K562 (cell line): Measurements from ENCODE around the gene MASP1. TPM values are rescaled to one million over a fixed set of nuclear protein-coding genes. Genes with fewer than 3 reads are reported as not detected.

Experiments
- ATAC-seq: fragments of 200-7000 bp; cut with Tn5 transposase; 3 replicates; pipeline ENCODE4 v1.9.1; 2020; ENCODE audit warnings: moderate library complexity
- BruUV-seq: library from RNA; stranded (reverse); fragments of 400-500 nt; replicated peaks from 2 replicates; lab custom pipeline; 2021; lab: Mats Ljungman, UMichigan
- CTCF ChIA-PET: fragments of 300-600 bp; formaldehyde crosslinking; extraction: SDS; loops from one replicate; lab custom pipeline; 2021; ENCODE audit warnings: low intra/inter-chr PET ratio; lab: Yijun Ruan, JAX
- POLR2A ChIA-PET: fragments of 300-600, 350-650 bp; sonication (Branson Sonifier 250); formaldehyde crosslinking; extraction: SDS; loops from one replicate; lab custom pipeline; 2021; ENCODE audit warnings: antibody characterized with exemption, inconsistent platforms; lab: Yijun Ruan, JAX
- DNase-seq, 4 experiments: peaks; one replicate each; pipeline versions ENCODE4 v3.0.0 to v3.0.0-alpha.2; 2011 to 2018; ENCODE audit warnings: low spot score in 3 of 4, mixed read lengths in 3 of 4; ENCODE audit errors: extremely low read depth in 1 of 4
- FAIRE-seq: peaks from 2 replicates; lab custom pipeline; 2011; peaks lifted over from hg19 to GRCh38; lab: Jason Lieb, UNC
- H2AFZ ChIP-seq: 2 replicates; pipeline ENCODE4 v1.6.0; 2011; ENCODE audit warnings: low read depth, low read length, control low read depth, inconsistent platforms
- H3K27ac ChIP-seq: fragments of 200-600 bp; 3 replicates; pipeline ENCODE4 v1.8.0; 2011; ENCODE audit warnings: low read depth, mild to moderate bottlenecking, control low read depth, inconsistent platforms, low read length, moderate library complexity, mixed read lengths; ENCODE audit errors: extremely low read depth
- H3K27me3 ChIP-seq, 2 experiments: fragments of 300-600 bp in 1 of 2; 2 replicates in 1 of 2; 3 replicates in 1 of 2; pipeline versions ENCODE4 v1.6.0 to v1.8.0; 2011; ENCODE audit warnings: inconsistent platforms in 2 of 2, low read length in 2 of 2, mild to moderate bottlenecking in 1 of 2, mixed read lengths in 1 of 2, moderate library complexity in 1 of 2; ENCODE audit not compliant: control insufficient read depth in 2 of 2, insufficient read depth in 2 of 2
- H3K36me3 ChIP-seq: fragments of 300-600 bp; 3 replicates; pipeline ENCODE4 v1.8.0; 2011; ENCODE audit warnings: mild to moderate bottlenecking, low read length, inconsistent platforms; ENCODE audit not compliant: control insufficient read depth, insufficient read depth
- H3K4me1 ChIP-seq, 2 experiments: fragments of 200-600 bp in 1 of 2; replicated peaks in 1 of 2; 2 replicates in 1 of 2; 3 replicates in 1 of 2; pipeline versions ENCODE4 v1.5.1 to v1.8.0; 2011; ENCODE audit warnings: inconsistent platforms in 2 of 2, low read length in 2 of 2, mild to moderate bottlenecking in 1 of 2, mixed read lengths in 1 of 2, moderate library complexity in 1 of 2; ENCODE audit not compliant: control insufficient read depth in 2 of 2, insufficient read depth in 2 of 2
- H3K4me2 ChIP-seq: 2 replicates; pipeline ENCODE4 v1.6.1; 2011; ENCODE audit warnings: low read length, control low read depth, inconsistent platforms, mixed read lengths; ENCODE audit not compliant: insufficient read depth
- H3K4me3 ChIP-seq: fragments of 200-600 bp; sonication (generic), shearing (Covaris generic); 2 replicates; pipeline ENCODE4 v1.5.1; 2016; ENCODE audit warnings: control low read depth, inconsistent platforms
- H3K79me2 ChIP-seq: fragments of 200-600 bp; 3 replicates; pipeline ENCODE4 v1.8.0; 2011; ENCODE audit warnings: low read length, inconsistent platforms; ENCODE audit not compliant: control insufficient read depth, insufficient read depth
- H3K9ac ChIP-seq, 2 experiments: 2 replicates each; pipeline versions ENCODE4 v1.6.0 to v1.6.1; 2011; ENCODE audit warnings: low read depth in 2 of 2, low read length in 2 of 2, control low read depth in 1 of 2, inconsistent platforms in 1 of 2, mild to moderate bottlenecking in 1 of 2, mixed read lengths in 1 of 2; ENCODE audit not compliant: insufficient read depth in 1 of 2
- H3K9me1 ChIP-seq: one replicate; pipeline ENCODE4 v1.6.0; 2011; ENCODE audit warnings: inconsistent platforms, mild to moderate bottlenecking, low read length, moderate library complexity; ENCODE audit not compliant: control insufficient read depth, insufficient read depth
- H3K9me3 ChIP-seq: replicated peaks from 2 replicates; pipeline ENCODE4 v1.5.1; 2011; ENCODE audit warnings: low read depth, low read length, inconsistent platforms; ENCODE audit not compliant: control insufficient read depth, insufficient read depth
- H4K20me1 ChIP-seq: replicated peaks from 2 replicates; pipeline ENCODE4 v1.6.1; 2011; ENCODE audit warnings: low read length, inconsistent platforms, mixed read lengths; ENCODE audit not compliant: control insufficient read depth, insufficient read depth
- COPS2 ChIP-seq: fragments of 450-650 bp; conservative IDR thresholded peaks from 2 replicates; pipeline ENCODE4 v1.6.1; 2016; ENCODE audit warnings: mild to moderate bottlenecking, moderate library complexity
- GABPA ChIP-seq: fragments of 200-800 bp; sonication (Bioruptor generic); conservative IDR thresholded peaks from 2 replicates; pipeline ENCODE4 v1.6.1; 2016; ENCODE audit warnings: low read depth, missing genetic modification characterization, missing compliant biosample characterization
- HBP1 ChIP-seq: fragments of 450-650 bp; formaldehyde crosslinking; IDR thresholded peaks from 2 replicates; pipeline ENCODE4 v1.4.0; 2022; ENCODE audit warnings: missing genetic modification characterization
- HCFC1 ChIP-seq: IDR thresholded peaks from 2 replicates; pipeline ENCODE4 v1.6.1; 2012; ENCODE audit warnings: low read depth, low read length, improper control_type of control experiment
- HLTF ChIP-seq: fragments of 450-650 bp; IDR thresholded peaks from 2 replicates; pipeline ENCODE4 v1.6.1; 2016
- KLF10 ChIP-seq: fragments of 250-450 bp; sonication (Bioruptor Pico); IDR thresholded peaks from 2 replicates; pipeline ENCODE4 v1.6.1; 2021; ENCODE audit warnings: matching md5 sums
- RB1 ChIP-seq: fragments of 450-650 bp; IDR thresholded peaks from 2 replicates; pipeline ENCODE4 v1.6.1; 2017; ENCODE audit warnings: low read depth, mild to moderate bottlenecking
- RBM22 ChIP-seq: fragments of 200-400 bp; formaldehyde crosslinking; IDR thresholded peaks from 2 replicates; pipeline ENCODE4 v1.6.1; 2018; ENCODE audit warnings: low read length, low read depth; ENCODE audit not compliant: poor library complexity, severe bottlenecking
- RBM39 ChIP-seq: fragments of 200-400 bp; formaldehyde crosslinking; optimal IDR thresholded peaks from 2 replicates; pipeline ENCODE3; 2018; ENCODE audit warnings: low read depth, low read length
- SMARCE1 ChIP-seq: fragments of 450-650 bp; IDR thresholded peaks from 2 replicates; pipeline ENCODE4 v1.7.1; 2016; ENCODE audit warnings: mild to moderate bottlenecking
- WGBS: fragments of 100-300 bp; shearing (Covaris generic); methylation state at CpG from one replicate; pipeline ENCODE4 v1.1.6; 2016; ENCODE audit warnings: low coverage, mixed read lengths; ENCODE audit not compliant: insufficient coverage; ENCODE audit errors: missing lambda C conversion rate; 5-methylcytosine and 5-hydroxymethylcytosine counted together
- in situ Hi-C: fragments of 300-500 bp; cut with MboI; formaldehyde crosslinking; loops from 4 replicates; pipeline ENCODE4 v1.15.0; 2018; ENCODE audit warnings: inconsistent platforms, mixed read lengths
- intact Hi-C: fragments of 100-400 bp; cut with micrococcal nuclease; formaldehyde crosslinking; loops from 2 replicates; pipeline ENCODE4 v1.14.2; 2022
- polyA plus RNA-seq, 8 experiments: library from polyadenylated mRNA; depleted of rRNA in 4 of 8; stranded (reverse) in 5 of 8; unstranded in 3 of 8; fragments of >200 nt; fragmentation: Nextera tagmentation in 2 of 8; fragmentation: Illumina TruSeq in 1 of 8; extraction: Ambion mirVana in 2 of 8; extraction: Trizol in 1 of 8; gene quantifications; 2 replicates each; pipeline versions ENCODE4 v1.2.1 to v1.2.3, GENCODE V29; 2011 to 2014; ENCODE audit warnings: inconsistent platforms in 1 of 8, missing spikeins in 1 of 8
- total RNA-seq, 7 experiments: library from RNA; depleted of rRNA in 6 of 7; stranded (reverse); fragments of >200 nt in 6 of 7; fragmentation: Illumina TruSeq in 2 of 7; extraction: Trizol in 2 of 7; gene quantifications; 2 replicates each; pipeline versions ENCODE4 v1.2.1 to v1.2.3, GENCODE V29; 2011 to 2021; ENCODE audit warnings: low replicate concordance in 1 of 7
- TF ChIP-seq, protein P1 (sequence below): fragments of 450-650 bp; IDR thresholded peaks from 2 replicates; pipeline ENCODE4 v1.7.0; 2016; ENCODE audit warnings: borderline replicate concordance
- TF ChIP-seq, protein P2 (sequence below): fragments of 450-650 bp; IDR thresholded peaks from 2 replicates; pipeline ENCODE4 v1.6.1; 2017; ENCODE audit warnings: antibody characterized with exemption, mild to moderate bottlenecking
- TF ChIP-seq, protein P3 (sequence below), 2 experiments: fragments of 150-350 bp in 1 of 2; IDR thresholded peaks; 2 replicates each; pipeline ENCODE4 v1.6.1; 2012 to 2016; ENCODE audit warnings: low read depth in 2 of 2, low read length in 2 of 2, mild to moderate bottlenecking in 1 of 2, moderate library complexity in 1 of 2

MASP1 gene
- total and polyA plus RNA-seq, 9 of the 15 experiments (the other 6 are each of a cell fraction or from before 2014, with no cell fraction given): 0.03 to 0.24 (median 0.20) TPM; not detected in 3

DNA sequence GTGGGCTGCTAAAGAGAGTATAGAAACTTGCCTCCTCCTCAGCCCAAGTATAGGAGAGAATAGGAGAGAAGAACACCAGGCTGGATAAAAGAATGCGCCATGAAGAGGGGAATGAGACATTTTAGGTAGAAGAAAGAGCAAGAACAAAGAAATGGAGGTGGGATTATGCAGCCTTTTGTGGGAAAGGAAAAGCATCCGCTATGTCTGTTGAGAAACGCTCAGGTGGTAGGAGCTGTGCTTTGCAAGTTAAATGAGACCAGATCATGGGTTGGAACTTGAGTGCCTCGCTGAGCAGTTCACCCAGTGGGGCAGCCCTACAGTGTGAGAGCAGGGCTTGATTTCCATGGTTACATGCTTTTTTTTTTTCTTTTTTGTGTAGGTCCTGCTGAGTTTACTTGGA lies 105.8 kb downstream of the MASP1 start:
- H4K20me1 ChIP-seq: no peaks in the 10 kb centered on the region
- in situ Hi-C loops: no loop called here
- CTCF ChIA-PET: no interaction called here
- no peak overlapping the region for H3K4me3 ChIP-seq
- no peak for ATAC-seq
- peaks cover 10 to 15% of the 10 kb centered on the region in 2 experiments; a peak in 3 of 5 replicates for H3K27me3 ChIP-seq
- no peaks in the 10 kb centered on the region for H3K9me1 ChIP-seq
- no peaks in the 10 kb centered on the region for H3K36me3 ChIP-seq
- no peak overlapping the region for H3K9ac ChIP-seq
- WGBS: 49% methylated on average over 4 of the region's 4 CpGs
- H2AFZ ChIP-seq: no peak overlapping the region
- no peak overlapping the region for H3K27ac ChIP-seq
- DNase-seq: no peak
- peaks cover 3 to 15% of the 10 kb centered on the region in 2 experiments; a peak in 3 of 5 replicates for H3K4me1 ChIP-seq
- FAIRE-seq: no peak
- H3K79me2 ChIP-seq: no peaks in the 10 kb centered on the region
- H3K9me3 ChIP-seq: no peaks in the 10 kb centered on the region
- no peak overlapping the region for H3K4me2 ChIP-seq
- intact Hi-C loops: no loop called here
- POLR2A ChIA-PET: no interaction called here
- BruUV-seq: no TSS peak
- TF ChIP-seq HLTF (no peak), KLF10 (CRISPR knock-in tag) (no peak), COPS2 (no peak), RB1 (no peak), RBM22 (no peak), HBP1 (CRISPR knock-in tag) (no peak), HCFC1 (no peak), RBM39 (no peak), GABPA (tag) (no peak), SMARCE1 (no peak)
- TF ChIP-seq, protein P1, sequence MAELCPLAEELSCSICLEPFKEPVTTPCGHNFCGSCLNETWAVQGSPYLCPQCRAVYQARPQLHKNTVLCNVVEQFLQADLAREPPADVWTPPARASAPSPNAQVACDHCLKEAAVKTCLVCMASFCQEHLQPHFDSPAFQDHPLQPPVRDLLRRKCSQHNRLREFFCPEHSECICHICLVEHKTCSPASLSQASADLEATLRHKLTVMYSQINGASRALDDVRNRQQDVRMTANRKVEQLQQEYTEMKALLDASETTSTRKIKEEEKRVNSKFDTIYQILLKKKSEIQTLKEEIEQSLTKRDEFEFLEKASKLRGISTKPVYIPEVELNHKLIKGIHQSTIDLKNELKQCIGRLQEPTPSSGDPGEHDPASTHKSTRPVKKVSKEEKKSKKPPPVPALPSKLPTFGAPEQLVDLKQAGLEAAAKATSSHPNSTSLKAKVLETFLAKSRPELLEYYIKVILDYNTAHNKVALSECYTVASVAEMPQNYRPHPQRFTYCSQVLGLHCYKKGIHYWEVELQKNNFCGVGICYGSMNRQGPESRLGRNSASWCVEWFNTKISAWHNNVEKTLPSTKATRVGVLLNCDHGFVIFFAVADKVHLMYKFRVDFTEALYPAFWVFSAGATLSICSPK: no peak
- TF ChIP-seq, protein P2, sequence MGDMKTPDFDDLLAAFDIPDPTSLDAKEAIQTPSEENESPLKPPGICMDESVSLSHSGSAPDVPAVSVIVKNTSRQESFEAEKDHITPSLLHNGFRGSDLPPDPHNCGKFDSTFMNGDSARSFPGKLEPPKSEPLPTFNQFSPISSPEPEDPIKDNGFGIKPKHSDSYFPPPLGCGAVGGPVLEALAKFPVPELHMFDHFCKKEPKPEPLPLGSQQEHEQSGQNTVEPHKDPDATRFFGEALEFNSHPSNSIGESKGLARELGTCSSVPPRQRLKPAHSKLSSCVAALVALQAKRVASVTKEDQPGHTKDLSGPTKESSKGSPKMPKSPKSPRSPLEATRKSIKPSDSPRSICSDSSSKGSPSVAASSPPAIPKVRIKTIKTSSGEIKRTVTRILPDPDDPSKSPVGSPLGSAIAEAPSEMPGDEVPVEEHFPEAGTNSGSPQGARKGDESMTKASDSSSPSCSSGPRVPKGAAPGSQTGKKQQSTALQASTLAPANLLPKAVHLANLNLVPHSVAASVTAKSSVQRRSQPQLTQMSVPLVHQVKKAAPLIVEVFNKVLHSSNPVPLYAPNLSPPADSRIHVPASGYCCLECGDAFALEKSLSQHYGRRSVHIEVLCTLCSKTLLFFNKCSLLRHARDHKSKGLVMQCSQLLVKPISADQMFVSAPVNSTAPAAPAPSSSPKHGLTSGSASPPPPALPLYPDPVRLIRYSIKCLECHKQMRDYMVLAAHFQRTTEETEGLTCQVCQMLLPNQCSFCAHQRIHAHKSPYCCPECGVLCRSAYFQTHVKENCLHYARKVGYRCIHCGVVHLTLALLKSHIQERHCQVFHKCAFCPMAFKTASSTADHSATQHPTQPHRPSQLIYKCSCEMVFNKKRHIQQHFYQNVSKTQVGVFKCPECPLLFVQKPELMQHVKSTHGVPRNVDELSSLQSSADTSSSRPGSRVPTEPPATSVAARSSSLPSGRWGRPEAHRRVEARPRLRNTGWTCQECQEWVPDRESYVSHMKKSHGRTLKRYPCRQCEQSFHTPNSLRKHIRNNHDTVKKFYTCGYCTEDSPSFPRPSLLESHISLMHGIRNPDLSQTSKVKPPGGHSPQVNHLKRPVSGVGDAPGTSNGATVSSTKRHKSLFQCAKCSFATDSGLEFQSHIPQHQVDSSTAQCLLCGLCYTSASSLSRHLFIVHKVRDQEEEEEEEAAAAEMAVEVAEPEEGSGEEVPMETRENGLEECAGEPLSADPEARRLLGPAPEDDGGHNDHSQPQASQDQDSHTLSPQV: no peak
- TF ChIP-seq, protein P3, sequence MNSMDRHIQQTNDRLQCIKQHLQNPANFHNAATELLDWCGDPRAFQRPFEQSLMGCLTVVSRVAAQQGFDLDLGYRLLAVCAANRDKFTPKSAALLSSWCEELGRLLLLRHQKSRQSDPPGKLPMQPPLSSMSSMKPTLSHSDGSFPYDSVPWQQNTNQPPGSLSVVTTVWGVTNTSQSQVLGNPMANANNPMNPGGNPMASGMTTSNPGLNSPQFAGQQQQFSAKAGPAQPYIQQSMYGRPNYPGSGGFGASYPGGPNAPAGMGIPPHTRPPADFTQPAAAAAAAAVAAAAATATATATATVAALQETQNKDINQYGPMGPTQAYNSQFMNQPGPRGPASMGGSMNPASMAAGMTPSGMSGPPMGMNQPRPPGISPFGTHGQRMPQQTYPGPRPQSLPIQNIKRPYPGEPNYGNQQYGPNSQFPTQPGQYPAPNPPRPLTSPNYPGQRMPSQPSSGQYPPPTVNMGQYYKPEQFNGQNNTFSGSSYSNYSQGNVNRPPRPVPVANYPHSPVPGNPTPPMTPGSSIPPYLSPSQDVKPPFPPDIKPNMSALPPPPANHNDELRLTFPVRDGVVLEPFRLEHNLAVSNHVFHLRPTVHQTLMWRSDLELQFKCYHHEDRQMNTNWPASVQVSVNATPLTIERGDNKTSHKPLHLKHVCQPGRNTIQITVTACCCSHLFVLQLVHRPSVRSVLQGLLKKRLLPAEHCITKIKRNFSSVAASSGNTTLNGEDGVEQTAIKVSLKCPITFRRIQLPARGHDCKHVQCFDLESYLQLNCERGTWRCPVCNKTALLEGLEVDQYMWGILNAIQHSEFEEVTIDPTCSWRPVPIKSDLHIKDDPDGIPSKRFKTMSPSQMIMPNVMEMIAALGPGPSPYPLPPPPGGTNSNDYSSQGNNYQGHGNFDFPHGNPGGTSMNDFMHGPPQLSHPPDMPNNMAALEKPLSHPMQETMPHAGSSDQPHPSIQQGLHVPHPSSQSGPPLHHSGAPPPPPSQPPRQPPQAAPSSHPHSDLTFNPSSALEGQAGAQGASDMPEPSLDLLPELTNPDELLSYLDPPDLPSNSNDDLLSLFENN (IDR thresholded peaks at IDR 0.05; ENCODE audit: low read depth in 2 of 2, low read length in 2 of 2): no peak
